ENCODE results near the gene SCUBE3.

DNA sequence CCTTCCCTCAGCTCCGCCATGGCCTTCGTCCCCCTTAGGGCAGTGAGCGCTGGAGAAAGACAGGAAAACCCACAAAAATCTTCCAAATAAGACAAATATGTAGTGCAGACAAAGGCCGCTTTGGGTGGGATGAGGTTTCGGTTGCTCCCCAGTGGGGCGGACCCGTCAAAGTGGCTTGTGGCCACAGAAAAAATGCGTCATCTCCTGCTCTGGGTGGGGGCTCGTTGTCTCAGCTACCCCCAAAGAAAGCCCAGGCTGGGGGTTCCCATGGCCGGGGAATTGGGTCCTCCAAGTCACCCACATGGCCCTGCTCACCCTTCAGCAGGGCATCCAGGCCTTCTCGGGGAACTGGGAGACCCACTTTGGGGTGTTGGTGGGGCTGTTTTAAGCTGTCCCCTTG lies 21.9 kb upstream of the SCUBE3 start:
- no peak for TF ChIP-seq CTCF (conservative IDR thresholded peaks at IDR 0.05)
- no peak for TF ChIP-seq EZH2 (IDR thresholded peaks at IDR 0.05; ENCODE audit: low read depth)
